Transverse colon (tissue), 4 donors: ENCODE results near the gene NEK8.

Source experiments
- CTCF ChIP-seq, 5 experiments: fragments of 200-600 bp in 3 of 5; fragments of 450-650 bp in 2 of 5; sonication (generic) in 3 of 5; IDR thresholded peaks; 1 replicate in 2 of 5; 2 replicates in 3 of 5; pipeline ENCODE4 v1.5.1; 2016 to 2017; ENCODE audit warnings: antibody characterized with exemption in 5 of 5, inconsistent platforms in 3 of 5, mild to moderate bottlenecking in 2 of 5, moderate library complexity in 1 of 5
- POLR2AphosphoS5 ChIP-seq, 3 donors: sonication (generic); formaldehyde crosslinking; IDR thresholded peaks; one replicate each; pipeline ENCODE4 v1.6.1; 2016; ENCODE audit warnings: antibody characterized with exemption in 3 of 3

- no peak for TF ChIP-seq CTCF (IDR thresholded peaks at IDR 0.05)
- no peak for TF ChIP-seq POLR2AphosphoS5 (IDR thresholded peaks at IDR 0.05)
Observed at GRCh38 chr17:28755486-28755885, 26.9 kb downstream of the NEK8 start.
